ENCODE measurements around the gene TSHZ2.
A peak's percentile ranks its signal among the peaks of the same experiment; 100 is the strongest.
"Not testable (repeated sequence)": the region's sequence is repeated elsewhere in the genome, so short reads cannot be mapped to it uniquely, and the experiment has no call there.

Gene TSHZ2

GRCh38 chr20:53019464-53019863 is 47.3 kb downstream of the TSHZ2 start:
- Histone ChIP-seq H3K27ac (no peak overlapping the region), H3K4me3 (no peak overlapping the region)

DNA sequence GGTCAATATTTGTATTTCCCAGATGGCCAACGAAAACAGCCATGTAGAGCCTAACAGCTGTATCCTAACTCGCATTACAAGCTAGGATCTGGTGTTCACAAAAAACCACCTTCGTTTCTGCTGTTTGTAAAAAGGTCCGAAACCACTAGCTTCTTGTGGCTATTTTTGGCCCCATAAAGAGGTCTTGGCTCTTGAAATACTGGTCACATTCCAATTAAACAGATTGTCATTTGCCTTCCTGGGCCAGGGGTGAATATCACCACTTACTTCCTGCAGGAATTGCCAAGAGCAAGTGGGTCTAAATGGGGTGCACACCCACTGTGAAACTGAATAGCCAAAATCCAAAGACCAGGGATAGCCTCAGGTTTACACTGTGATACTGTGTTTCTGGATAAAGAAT is 48.2 kb downstream of the TSHZ2 start:
- peak overlapping the region in 1 of 21 experiments; percentile 3 for H3K27ac ChIP-seq
- no peak overlapping the region for H3K4me3 ChIP-seq

DNA sequence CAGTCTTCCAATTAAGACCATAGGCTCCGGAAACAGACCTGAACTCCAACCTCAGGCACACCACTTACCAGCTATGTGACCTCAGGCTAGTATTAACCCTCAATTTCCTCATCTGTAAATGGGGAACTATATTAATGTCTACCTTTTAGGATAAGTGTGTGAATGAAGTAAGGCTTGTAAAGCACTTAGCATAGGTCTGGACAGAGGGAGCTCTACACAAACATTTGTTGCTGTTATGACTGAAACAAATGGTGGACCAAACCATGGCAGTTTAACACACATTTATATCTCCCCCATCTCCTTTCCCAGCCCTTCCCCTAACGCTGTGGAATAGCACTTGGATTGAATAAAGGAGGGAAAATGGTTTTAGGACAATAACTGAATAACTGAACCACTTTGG is 48.7 kb downstream of the TSHZ2 start:
- no peak overlapping the region for H3K4me3 ChIP-seq
- H3K27ac ChIP-seq: peak overlapping the region in 1 of 21 experiments; percentile 3

GRCh38 chr20:53021934-53022333 is 49.8 kb downstream of the TSHZ2 start:
- no peak overlapping the region for H3K4me3 ChIP-seq
- H3K27ac ChIP-seq: peak overlapping the region in 1 of 21 experiments; percentile 14

GRCh38 chr20:53023732-53024520 is 51.8 kb downstream of the TSHZ2 start:
- no peak overlapping the region for H3K4me3 ChIP-seq
- peak overlapping the region in 3 of 21 experiments; percentile 7 to 29 (median 13) for H3K27ac ChIP-seq

DNA sequence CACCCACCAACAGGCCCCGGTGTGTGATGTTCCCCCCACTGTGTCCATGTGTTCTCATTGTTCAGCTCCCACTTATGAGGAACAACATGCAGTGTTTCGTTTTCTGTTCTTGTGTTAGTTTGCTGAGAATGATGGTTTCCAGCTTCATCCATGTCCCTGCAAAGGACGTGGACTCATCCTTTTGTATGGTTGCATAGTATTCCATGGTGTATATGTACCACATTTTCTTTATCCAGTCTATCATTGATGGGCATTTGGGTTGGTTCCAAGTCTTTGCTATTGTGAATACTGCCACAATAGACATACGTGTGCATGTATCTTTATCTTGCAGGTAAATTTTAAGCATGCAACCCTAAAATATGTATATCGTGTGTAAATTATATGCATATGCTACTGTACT is 52.5 kb downstream of the TSHZ2 start:
- H3K27ac ChIP-seq, H3K4me3 ChIP-seq: not testable (repeated sequence)

GRCh38 chr20:53027089-53027488 is 54.9 kb downstream of the TSHZ2 start:
- H3K4me3 ChIP-seq: no peak overlapping the region
- no peak overlapping the region for H3K27ac ChIP-seq

DNA sequence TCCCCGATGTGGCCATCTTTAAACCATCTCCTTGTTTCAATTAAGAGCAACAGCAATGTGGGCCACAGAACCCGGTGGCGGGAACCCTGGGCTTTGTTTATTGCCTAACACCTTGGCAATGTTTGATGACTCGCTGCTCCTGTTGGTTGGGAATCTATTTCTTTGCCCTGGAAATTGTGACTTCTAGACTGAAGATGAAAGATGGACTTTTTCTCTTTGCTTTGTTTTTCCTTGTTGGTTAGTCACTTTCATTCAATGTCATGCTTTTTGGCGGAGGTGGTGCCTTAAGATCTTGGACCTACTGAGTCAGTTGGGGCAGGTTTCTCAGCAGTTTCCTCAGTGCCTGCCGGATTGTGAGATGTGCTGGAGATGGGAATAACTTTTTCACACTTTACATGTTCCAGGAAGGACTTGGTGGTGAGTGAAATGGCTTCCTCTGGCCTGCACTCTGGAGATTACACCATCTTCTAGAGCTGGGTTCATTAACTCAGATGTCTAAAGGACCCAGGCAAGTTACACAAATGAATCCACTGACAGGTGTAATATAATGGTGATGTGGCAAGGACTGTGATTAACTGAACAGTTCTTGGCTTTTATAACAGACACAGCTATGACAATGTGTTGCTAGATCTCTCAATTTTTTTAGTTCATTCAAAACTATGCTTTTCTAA is 56.3 kb downstream of the TSHZ2 start:
- no peak overlapping the region for H3K4me3 ChIP-seq
- no peak overlapping the region for H3K27ac ChIP-seq

- Histone ChIP-seq H3K4me3 (no peak overlapping the region), H3K27ac (no peak overlapping the region)
These were observed 57.9 kb downstream of the TSHZ2 start for GRCh38 chr20:53030061-53030460.

GRCh38 chr20:53032046-53032445 is 59.9 kb downstream of the TSHZ2 start:
- no peak overlapping the region for H3K4me3 ChIP-seq
- H3K27ac ChIP-seq: peak overlapping the region in 5 of 21 experiments; percentile 25 to 58 (median 31)

GRCh38 chr20:53032478-53032932 is 60.3 kb downstream of the TSHZ2 start:
- H3K4me3 ChIP-seq: no peak overlapping the region
- H3K27ac ChIP-seq: peak overlapping the region in 5 of 21 experiments; percentile 25 to 58 (median 31)

DNA sequence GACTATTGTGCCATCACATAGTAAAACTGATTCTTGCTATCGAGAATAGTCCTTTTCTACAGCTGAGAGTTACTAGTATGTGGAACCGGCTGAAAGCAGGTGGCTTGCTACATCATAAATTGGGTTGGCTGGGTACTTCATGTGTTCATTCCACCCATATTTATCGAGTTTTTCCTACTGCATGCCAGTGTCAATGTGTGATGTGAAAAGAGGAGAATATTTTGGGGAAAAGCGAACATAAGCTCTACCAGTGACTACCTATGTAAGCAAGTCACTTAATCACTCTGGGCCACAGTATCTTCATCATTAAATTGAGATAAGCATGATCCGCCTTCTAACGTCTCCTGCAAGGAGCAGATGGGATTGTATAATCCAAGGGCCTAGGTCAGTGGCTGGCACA is 61.0 kb downstream of the TSHZ2 start:
- Histone ChIP-seq H3K27ac (no peak overlapping the region), H3K4me3 (no peak overlapping the region)

DNA sequence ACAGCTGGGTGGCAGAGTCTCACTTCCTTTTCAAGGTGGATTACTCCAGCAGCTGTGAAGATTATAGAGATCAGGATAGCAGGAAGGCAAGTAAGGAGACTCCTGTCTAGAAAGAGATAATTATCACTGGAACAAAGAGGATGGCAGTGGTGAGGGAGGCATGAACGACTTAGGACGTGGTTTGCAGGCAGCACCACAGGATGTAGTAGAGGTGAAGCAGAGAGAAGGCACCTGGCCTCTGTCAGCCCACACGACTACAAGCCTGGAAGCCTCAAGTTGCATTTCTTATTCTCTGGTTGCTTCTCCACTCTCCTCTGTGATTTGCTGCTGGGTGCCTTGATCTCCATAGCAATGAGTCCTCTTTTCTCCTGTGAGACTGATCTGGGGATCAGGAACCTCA is 62.7 kb downstream of the TSHZ2 start:
- peak overlapping the region in 1 of 21 experiments; percentile 2 for H3K27ac ChIP-seq
- H3K4me3 ChIP-seq: no peak overlapping the region

DNA sequence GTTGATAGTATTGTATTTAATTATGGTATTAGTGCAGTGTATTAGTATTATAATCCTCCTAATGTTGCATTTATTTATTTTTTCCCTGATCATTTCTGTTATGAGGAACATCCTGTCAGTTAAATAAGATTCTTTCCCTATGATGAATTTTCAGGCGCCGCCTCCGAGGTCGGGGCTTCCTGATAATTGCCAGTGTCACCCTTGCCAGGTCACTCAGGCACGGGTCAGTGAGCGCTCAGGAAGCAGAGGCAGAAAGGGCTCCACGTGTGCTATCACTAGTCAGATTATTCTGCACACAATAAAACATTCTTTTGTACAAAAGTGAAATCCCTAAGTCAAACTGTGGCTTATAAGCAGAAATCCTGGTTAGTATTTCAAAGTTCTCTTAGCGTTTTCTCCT is 64.8 kb downstream of the TSHZ2 start:
- no peak overlapping the region for H3K27ac ChIP-seq
- no peak overlapping the region for H3K4me3 ChIP-seq

- Histone ChIP-seq H3K27ac (no peak overlapping the region), H3K4me3 (no peak overlapping the region)
These were observed 65.5 kb downstream of the TSHZ2 start for GRCh38 chr20:53037621-53038020.

DNA sequence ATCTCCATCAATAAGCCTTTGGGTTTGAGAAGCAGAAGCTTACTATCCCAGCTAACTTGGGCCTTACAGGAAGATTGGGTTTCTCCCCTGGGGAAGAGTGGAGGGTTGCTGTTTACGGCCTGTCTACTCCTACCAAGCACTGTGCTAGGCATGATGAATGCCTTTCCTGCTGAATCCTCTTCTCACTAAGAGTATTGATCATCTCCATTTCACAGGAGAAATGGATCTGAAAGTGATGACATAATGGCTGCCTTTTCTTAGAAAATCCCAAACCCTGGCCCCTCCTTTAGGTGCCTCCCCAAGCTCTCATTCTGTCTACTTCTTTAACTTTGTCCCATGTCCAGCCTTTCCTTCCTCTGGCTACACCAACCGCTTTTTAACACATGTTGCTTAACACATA is 66.1 kb downstream of the TSHZ2 start:
- H3K4me3 ChIP-seq: no peak overlapping the region

DNA sequence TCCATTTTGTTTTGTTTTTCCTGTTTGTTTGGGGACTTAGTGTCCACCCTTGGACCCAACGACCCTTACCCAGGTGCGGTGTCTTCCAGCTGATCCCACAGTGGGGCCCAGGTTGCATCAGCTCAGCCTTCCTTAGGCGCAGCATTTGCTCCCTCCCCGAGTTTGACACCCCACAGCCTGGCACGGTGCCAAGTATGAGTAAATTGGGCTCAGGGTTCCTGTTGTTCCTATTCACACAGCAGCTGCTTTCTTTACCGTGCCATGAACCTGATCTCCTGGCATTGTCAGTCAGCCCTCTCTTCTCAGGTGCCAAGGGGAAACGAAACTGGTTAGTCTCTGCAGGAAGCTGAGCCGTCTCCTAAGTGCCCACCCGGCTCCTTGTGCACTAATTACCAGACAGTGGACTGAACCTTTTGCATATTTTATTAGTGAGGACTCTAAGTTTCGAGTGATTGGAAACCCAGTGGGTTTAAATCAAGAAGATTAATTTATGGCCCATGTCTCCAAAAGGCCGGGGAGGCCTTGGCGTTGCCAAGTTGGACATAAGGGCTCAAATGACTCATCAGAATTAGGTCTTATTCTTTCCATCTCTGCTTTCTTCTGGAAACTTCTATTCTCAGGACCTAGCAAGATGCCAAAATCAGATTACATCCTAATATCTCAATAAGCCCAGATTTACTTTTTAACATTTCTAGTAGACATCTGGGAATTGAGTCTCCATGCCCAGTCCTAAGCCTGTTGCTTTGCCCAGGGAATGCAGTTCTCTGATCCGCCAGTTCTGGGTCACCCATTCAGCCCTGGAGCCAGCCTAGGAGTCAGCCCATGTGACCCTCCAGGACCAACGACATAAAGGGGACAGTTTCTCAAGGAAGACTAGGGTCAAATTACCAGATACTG is 68.8 kb downstream of the TSHZ2 start:
- H3K4me3 ChIP-seq: no peak overlapping the region
- peak overlapping the region in 11 of 21 experiments; percentile 2 to 68 (median 29) for H3K27ac ChIP-seq

More for the DNA sequence above, 66.1 kb downstream of the TSHZ2 start:
- H3K27ac ChIP-seq: no peak overlapping the region

DNA sequence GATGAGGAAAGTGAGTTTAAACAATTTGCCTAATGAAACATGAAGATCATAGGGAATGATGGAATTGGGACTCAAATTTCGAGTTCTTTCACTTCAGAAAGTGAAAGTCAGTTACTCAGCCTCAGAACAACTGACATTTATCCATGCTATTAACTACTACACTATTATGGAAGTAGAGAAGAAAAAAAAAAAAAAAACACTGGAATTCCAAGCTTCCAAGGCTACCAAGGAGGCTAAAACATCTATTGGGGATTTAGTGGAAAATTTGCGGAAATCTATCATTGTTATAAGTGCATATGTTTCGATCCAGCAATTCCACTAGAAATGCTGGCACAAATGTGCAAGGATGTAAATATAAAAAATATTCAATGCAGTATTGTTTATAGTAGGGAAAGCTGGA is 70.4 kb downstream of the TSHZ2 start:
- Histone ChIP-seq H3K27ac (no peak overlapping the region), H3K4me3 (no peak overlapping the region)

- H3K27ac ChIP-seq: no peak overlapping the region
- no peak overlapping the region for H3K4me3 ChIP-seq
These were observed 72.1 kb downstream of the TSHZ2 start for GRCh38 chr20:53044296-53044695.

DNA sequence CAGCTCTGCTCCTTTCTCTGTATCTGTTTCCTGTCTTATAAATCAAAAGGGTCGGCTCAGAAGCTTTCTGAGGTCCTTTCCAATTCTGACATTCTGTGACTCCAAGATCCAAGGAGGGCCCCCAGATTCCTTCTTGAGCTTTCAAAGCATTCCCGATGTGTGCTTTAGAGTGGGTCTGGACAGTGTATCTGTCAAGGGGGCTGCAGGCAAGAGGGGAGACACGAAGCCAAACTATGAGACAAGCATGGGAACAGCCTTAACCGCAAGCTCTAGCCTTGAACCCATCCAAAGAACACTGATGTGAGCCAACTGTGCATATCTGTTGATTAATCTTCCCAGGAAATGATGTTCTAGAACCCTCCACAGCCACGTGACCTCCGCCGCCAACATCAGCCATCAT is 73.8 kb downstream of the TSHZ2 start:
- H3K27ac ChIP-seq: no peak overlapping the region
- no peak overlapping the region for H3K4me3 ChIP-seq
